ENCODE data around the gene NPEPPS. TPM values are rescaled to one million over a fixed set of nuclear protein-coding genes. Genes with fewer than 3 reads are reported as not detected.
"Not testable (repeated sequence)": the region's sequence is repeated elsewhere in the genome, so short reads cannot be mapped to it uniquely, and the experiment has no call there.

Gene NPEPPS
- total RNA-seq, 2 experiments from 2014 or later = 83.8 to 92.2 TPM

GRCh38 chr17:47521434-47521833, 9.5 kb upstream of the NPEPPS start:
- CTCF ChIA-PET; H3K9me3 Mint-ChIP-seq (ENCODE audit: insufficient read depth); POLR2A ChIA-PET; H3K4me3 Mint-ChIP-seq; H3K4me1 Mint-ChIP-seq (ENCODE audit: low read depth); DNase-seq; ATAC-seq; H3K27ac Mint-ChIP-seq; H3K36me3 Mint-ChIP-seq (ENCODE audit: low read depth); H3K27me3 Mint-ChIP-seq (ENCODE audit: low read depth): not testable (repeated sequence)

DNA sequence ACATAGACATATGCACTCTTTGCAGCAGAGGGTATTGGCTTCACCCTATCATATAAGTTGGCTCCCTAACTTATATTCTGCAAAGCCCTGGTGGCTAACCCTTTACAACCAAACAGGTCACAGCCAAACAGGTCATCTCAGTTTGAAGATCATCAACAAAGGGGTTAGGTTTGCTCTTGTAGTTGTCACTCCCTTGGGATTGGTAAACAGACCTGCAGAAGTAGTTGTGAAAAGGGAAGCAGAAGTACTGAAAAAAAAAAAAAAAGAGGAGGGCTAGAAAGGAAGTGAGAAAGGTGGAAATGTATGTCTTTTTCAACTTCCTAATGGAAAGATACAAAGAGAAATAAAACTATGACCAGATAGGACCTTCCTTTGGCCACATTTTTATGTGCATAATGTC, 8.6 kb upstream of the NPEPPS start:
- POLR2A ChIA-PET; H3K4me1 Mint-ChIP-seq (ENCODE audit: low read depth); H3K9me3 Mint-ChIP-seq (ENCODE audit: insufficient read depth); H3K36me3 Mint-ChIP-seq (ENCODE audit: low read depth); H3K27ac Mint-ChIP-seq; DNase-seq; H3K4me3 Mint-ChIP-seq; ATAC-seq; CTCF ChIA-PET; H3K27me3 Mint-ChIP-seq (ENCODE audit: low read depth): not testable (repeated sequence)

DNA sequence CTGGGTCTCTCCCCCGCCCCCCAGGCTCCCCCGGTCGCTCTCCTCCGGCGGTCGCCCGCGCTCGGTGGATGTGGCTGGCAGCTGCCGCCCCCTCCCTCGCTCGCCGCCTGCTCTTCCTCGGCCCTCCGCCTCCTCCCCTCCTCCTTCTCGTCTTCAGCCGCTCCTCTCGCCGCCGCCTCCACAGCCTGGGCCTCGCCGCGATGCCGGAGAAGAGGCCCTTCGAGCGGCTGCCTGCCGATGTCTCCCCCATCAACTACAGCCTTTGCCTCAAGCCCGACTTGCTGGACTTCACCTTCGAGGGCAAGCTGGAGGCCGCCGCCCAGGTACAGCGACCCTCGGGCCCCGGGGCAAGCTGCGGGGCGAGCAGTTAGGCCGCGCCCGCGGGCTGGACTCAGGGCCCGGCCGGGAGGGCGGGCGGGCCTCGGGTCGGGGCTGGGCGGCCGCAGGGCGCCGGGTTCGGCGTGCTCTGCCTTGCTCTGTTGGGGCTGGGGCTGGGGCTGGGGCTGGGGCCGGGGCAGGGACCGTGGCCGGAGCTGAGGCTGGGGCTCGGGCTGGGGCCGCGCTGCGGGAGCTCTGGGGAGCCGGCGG, 419 bp downstream of the NPEPPS start:
- DNase-seq (peak; percentile 23), ATAC-seq (peak; percentile 57)
- POLR2A ChIA-PET = interaction anchor here (0.6 kb wide), 1 partner anchor 38 kb away, joined by 4 read pairs; no protein-coding TSS in a partner anchor
- CTCF ChIA-PET = interaction anchor here (1.2 kb wide), 1 partner anchor 170 kb away, joined by 3 read pairs; no protein-coding TSS in a partner anchor
- not testable (repeated sequence) for H3K9me3 Mint-ChIP-seq (ENCODE audit: insufficient read depth); H3K36me3 Mint-ChIP-seq (ENCODE audit: low read depth); H3K27ac Mint-ChIP-seq; H3K27me3 Mint-ChIP-seq (ENCODE audit: low read depth); H3K4me1 Mint-ChIP-seq (ENCODE audit: low read depth)
- peak overlapping the region; percentile 94 for H3K4me3 Mint-ChIP-seq

GRCh38 chr17:47539085-47539484, 8.2 kb downstream of the NPEPPS start:
- POLR2A ChIA-PET; ATAC-seq; H3K4me1 Mint-ChIP-seq (ENCODE audit: low read depth); H3K4me3 Mint-ChIP-seq; H3K27ac Mint-ChIP-seq; H3K27me3 Mint-ChIP-seq (ENCODE audit: low read depth); CTCF ChIA-PET; DNase-seq; H3K36me3 Mint-ChIP-seq (ENCODE audit: low read depth); H3K9me3 Mint-ChIP-seq (ENCODE audit: insufficient read depth): not testable (repeated sequence)

DNA sequence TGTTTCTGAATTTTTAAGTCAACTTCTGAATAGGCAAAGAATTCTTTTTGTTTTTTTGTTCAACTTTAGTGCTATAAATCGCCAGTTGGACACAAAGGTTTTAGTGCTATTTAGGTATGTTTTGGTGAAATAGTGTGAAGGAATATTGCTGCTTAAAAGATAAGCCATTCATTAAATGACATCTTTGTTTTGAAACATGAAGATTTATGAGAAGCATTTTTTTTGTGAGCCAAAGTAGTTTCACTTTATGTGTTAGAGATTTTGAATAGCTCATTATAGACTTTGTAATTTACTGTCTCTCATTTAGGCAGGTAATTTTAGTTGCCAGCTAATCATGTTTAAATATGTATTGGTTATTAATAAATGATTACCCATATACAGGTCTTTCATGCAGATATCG, 10.8 kb downstream of the NPEPPS start:
- H3K36me3 Mint-ChIP-seq (ENCODE audit: low read depth); H3K4me3 Mint-ChIP-seq; POLR2A ChIA-PET; H3K9me3 Mint-ChIP-seq (ENCODE audit: insufficient read depth); CTCF ChIA-PET; ATAC-seq; H3K4me1 Mint-ChIP-seq (ENCODE audit: low read depth); H3K27ac Mint-ChIP-seq; DNase-seq; H3K27me3 Mint-ChIP-seq (ENCODE audit: low read depth): not testable (repeated sequence)

GRCh38 chr17:47544327-47544726, 13.4 kb downstream of the NPEPPS start:
- H3K27ac Mint-ChIP-seq; H3K27me3 Mint-ChIP-seq (ENCODE audit: low read depth); ATAC-seq; POLR2A ChIA-PET; H3K9me3 Mint-ChIP-seq (ENCODE audit: insufficient read depth); CTCF ChIA-PET; H3K4me1 Mint-ChIP-seq (ENCODE audit: low read depth); DNase-seq; H3K4me3 Mint-ChIP-seq: not testable (repeated sequence)
- H3K36me3 Mint-ChIP-seq (ENCODE audit: low read depth) = peaks cover 13% of the 10 kb centered on the region

DNA sequence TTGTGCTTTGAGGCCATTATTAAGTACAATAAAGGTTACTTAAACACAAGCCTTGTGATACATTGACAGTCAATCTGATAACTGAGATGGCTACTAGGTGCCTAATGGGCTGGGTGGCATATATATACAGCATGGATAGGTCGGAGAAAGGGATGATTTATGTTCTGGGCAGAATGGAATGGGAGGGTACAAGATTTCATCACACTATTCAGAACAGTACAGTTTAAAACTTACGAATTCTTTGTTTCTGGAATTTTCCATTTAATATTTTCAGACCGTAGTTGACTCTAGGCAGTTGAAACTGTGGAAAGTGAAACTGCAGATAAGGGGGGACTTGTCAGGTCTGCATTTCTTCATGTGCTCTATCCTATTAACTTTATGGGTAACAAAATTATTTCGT, 23.8 kb downstream of the NPEPPS start:
- H3K4me1 Mint-ChIP-seq (ENCODE audit: low read depth); H3K27ac Mint-ChIP-seq; ATAC-seq; DNase-seq; H3K9me3 Mint-ChIP-seq (ENCODE audit: insufficient read depth); POLR2A ChIA-PET; H3K4me3 Mint-ChIP-seq; H3K27me3 Mint-ChIP-seq (ENCODE audit: low read depth); CTCF ChIA-PET: not testable (repeated sequence)
- H3K36me3 Mint-ChIP-seq (ENCODE audit: low read depth) = peaks cover 14% of the 10 kb centered on the region

DNA sequence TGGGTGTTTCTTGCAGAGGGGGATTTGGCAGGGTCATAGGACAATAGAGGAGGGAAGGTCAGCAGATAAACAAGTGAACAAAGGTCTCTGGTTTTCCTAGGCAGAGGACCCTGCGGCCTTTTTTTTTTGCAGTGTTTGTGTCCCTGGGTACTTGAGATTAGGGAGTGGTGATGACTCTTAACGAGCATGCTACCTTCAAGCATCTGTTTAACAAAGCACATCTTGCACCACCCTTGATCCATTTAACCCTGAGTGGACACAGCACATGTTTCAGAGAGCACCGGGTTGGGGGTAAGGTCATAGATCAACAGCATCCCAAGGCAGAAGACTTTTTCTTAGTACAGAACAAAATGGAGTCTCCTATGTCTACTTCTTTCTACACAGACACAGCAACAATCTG, 25.2 kb downstream of the NPEPPS start:
- H3K27ac Mint-ChIP-seq; POLR2A ChIA-PET; ATAC-seq; DNase-seq; H3K9me3 Mint-ChIP-seq (ENCODE audit: insufficient read depth); H3K4me3 Mint-ChIP-seq; CTCF ChIA-PET; H3K27me3 Mint-ChIP-seq (ENCODE audit: low read depth); H3K4me1 Mint-ChIP-seq (ENCODE audit: low read depth): not testable (repeated sequence)
- H3K36me3 Mint-ChIP-seq (ENCODE audit: low read depth) = peaks cover 11% of the 10 kb centered on the region

GRCh38 chr17:47560517-47561043, 29.7 kb downstream of the NPEPPS start:
- DNase-seq; ATAC-seq; H3K9me3 Mint-ChIP-seq (ENCODE audit: insufficient read depth); H3K27me3 Mint-ChIP-seq (ENCODE audit: low read depth); POLR2A ChIA-PET; H3K4me1 Mint-ChIP-seq (ENCODE audit: low read depth); CTCF ChIA-PET; H3K4me3 Mint-ChIP-seq; H3K27ac Mint-ChIP-seq: not testable (repeated sequence)
- H3K36me3 Mint-ChIP-seq (ENCODE audit: low read depth) = peaks cover 12% of the 10 kb centered on the region

- ATAC-seq; H3K4me1 Mint-ChIP-seq (ENCODE audit: low read depth); H3K36me3 Mint-ChIP-seq (ENCODE audit: low read depth); CTCF ChIA-PET; H3K4me3 Mint-ChIP-seq; H3K27ac Mint-ChIP-seq; DNase-seq; POLR2A ChIA-PET; H3K27me3 Mint-ChIP-seq (ENCODE audit: low read depth); H3K9me3 Mint-ChIP-seq (ENCODE audit: insufficient read depth): not testable (repeated sequence)
Observed at GRCh38 chr17:47561698-47562405, 30.9 kb downstream of the NPEPPS start.

DNA sequence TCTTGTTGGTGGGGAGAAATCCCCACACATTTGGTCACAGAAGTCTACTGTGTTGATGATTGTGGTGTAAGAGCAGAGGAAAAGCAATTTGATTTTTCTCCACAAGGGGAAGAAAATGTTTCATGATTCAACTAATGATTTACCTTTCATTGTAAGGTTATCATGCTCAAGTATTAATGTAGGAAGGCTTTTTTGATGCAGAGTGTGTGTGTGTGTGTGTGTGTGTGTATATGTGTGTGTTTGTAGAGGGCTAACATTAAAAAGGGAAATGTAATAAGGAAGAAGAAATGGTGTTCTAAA, 31.4 kb downstream of the NPEPPS start:
- H3K4me3 Mint-ChIP-seq; H3K36me3 Mint-ChIP-seq (ENCODE audit: low read depth); DNase-seq; POLR2A ChIA-PET; H3K27ac Mint-ChIP-seq; CTCF ChIA-PET; H3K9me3 Mint-ChIP-seq (ENCODE audit: insufficient read depth); ATAC-seq; H3K27me3 Mint-ChIP-seq (ENCODE audit: low read depth): not testable (repeated sequence)
- H3K4me1 Mint-ChIP-seq (ENCODE audit: low read depth) = peaks cover 11% of the 10 kb centered on the region

GRCh38 chr17:47567261-47567660, 36.4 kb downstream of the NPEPPS start:
- H3K9me3 Mint-ChIP-seq (ENCODE audit: insufficient read depth); H3K27me3 Mint-ChIP-seq (ENCODE audit: low read depth); ATAC-seq; H3K4me3 Mint-ChIP-seq; POLR2A ChIA-PET; H3K4me1 Mint-ChIP-seq (ENCODE audit: low read depth); DNase-seq; CTCF ChIA-PET: not testable (repeated sequence)
- Mint-ChIP-seq H3K27ac (peak overlapping the region; percentile 30), H3K36me3 (ENCODE audit: low read depth) (peaks cover 17% of the 10 kb centered on the region)

DNA sequence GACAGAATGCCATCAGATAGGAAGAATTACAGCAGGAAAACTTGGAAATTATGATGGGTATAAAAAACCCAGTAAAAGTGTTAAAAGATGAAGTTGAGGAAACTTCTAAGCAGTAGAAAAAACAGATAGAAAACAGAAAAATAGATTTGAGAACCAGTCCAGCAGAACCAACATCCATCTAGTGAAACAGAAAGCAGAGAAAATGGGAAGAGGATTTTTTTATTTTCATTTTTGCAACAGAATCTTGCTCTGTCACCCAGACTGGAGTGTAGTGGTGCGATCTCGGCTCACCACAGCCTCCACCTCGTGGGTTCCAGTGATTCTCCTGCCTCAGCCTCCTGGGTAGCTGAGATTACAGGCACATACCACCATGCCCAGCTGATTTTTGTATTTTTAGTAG, 41.7 kb downstream of the NPEPPS start:
- H3K9me3 Mint-ChIP-seq (ENCODE audit: insufficient read depth); H3K27me3 Mint-ChIP-seq (ENCODE audit: low read depth); H3K4me1 Mint-ChIP-seq (ENCODE audit: low read depth); POLR2A ChIA-PET; DNase-seq; CTCF ChIA-PET; H3K4me3 Mint-ChIP-seq; ATAC-seq; H3K27ac Mint-ChIP-seq: not testable (repeated sequence)
- peaks cover 18% of the 10 kb centered on the region for H3K36me3 Mint-ChIP-seq (ENCODE audit: low read depth)

Data from activated CD8-positive, alpha-beta T cell treated with anti-CD3 and anti-CD28 coated beads, Interleukin-2, amount 10 ng/mL, durations not matched to agents 7 days and 5 days (primary cell).